BLaER1 treated with 17β-estradiol and CSF1 and Interleukin-3, amounts not matched to agents 10 nM and 100 nM (cell line): Measurements from ENCODE around the gene PDE6A.

ENCODE experiments used
- H3K27ac ChIP-seq, 11 experiments: shearing (Covaris generic); formaldehyde crosslinking; 2 replicates each; pipeline ENCODE4 v1.8.1; 2022
- H3K27me3 ChIP-seq, 11 experiments: shearing (Covaris generic); formaldehyde crosslinking; 2 replicates each; pipeline ENCODE4 v1.8.1; 2022
- H3K36me3 ChIP-seq, 11 experiments: shearing (Covaris generic); formaldehyde crosslinking; 2 replicates each; pipeline ENCODE4 v1.8.1; 2022
- H3K4me1 ChIP-seq, 10 experiments: shearing (Covaris generic); formaldehyde crosslinking; 2 replicates each; pipeline ENCODE4 v1.8.1; 2022
- H3K4me2 ChIP-seq, 11 experiments: shearing (Covaris generic); formaldehyde crosslinking; 2 replicates each; pipeline ENCODE4 v1.8.1; 2022
- H3K4me3 ChIP-seq, 10 experiments: shearing (Covaris generic); formaldehyde crosslinking; 2 replicates each; pipeline ENCODE4 v1.8.1; 2022
- H3K9ac ChIP-seq, 11 experiments: shearing (Covaris generic); formaldehyde crosslinking; 2 replicates each; pipeline ENCODE4 v1.8.1; 2022
- H3K9me3 ChIP-seq, 11 experiments: shearing (Covaris generic); formaldehyde crosslinking; replicated peaks in 1 of 11; 2 replicates each; pipeline ENCODE4 v1.8.1; 2022
- H4K20me1 ChIP-seq, 11 experiments: shearing (Covaris generic); formaldehyde crosslinking; 2 replicates each; pipeline ENCODE4 v1.8.1; 2022
- Cebpa-rat ChIP-seq, 11 experiments: shearing (Covaris generic); IDR thresholded peaks; 2 replicates each; pipeline ENCODE4 v1.8.1; 2022

The PDE6A gene

GRCh38 chr5:149817539-149818060, 127.0 kb downstream of the PDE6A start:
- peaks cover 6 to 99% (median 79%) of the 10 kb centered on the region in 11 experiments; a peak in 19 of 22 replicates for H4K20me1 ChIP-seq
- TF ChIP-seq Cebpa-rat (IDR thresholded peaks at IDR 0.05): no peak
- peaks cover 0 to 11% (median 4%) of the 10 kb centered on the region in 11 experiments; a peak in 7 of 22 replicates for H3K9me3 ChIP-seq
- H3K4me3 ChIP-seq: no peak overlapping the region
- H3K9ac ChIP-seq: no peak overlapping the region
- peaks cover 17 to 82% (median 51%) of the 10 kb centered on the region in 11 experiments; a peak in 21 of 22 replicates for H3K36me3 ChIP-seq
- H3K27ac ChIP-seq: no peak overlapping the region
- peaks cover 3 to 16% (median 10%) of the 10 kb centered on the region in 10 experiments; a peak in 17 of 20 replicates for H3K4me1 ChIP-seq
- H3K4me2 ChIP-seq: peak overlapping the region in 6 of 11 experiments; percentile 1 to 54 (median 32); a peak in 9 of 22 replicates
- no peaks in the 10 kb centered on the region for H3K27me3 ChIP-seq

- no peak overlapping the region for H3K9ac ChIP-seq
- peaks cover 10 to 99% (median 84%) of the 10 kb centered on the region in 11 experiments; a peak in 19 of 22 replicates for H4K20me1 ChIP-seq
- H3K36me3 ChIP-seq: peaks cover 12 to 82% (median 49%) of the 10 kb centered on the region in 11 experiments; a peak in 21 of 22 replicates
- H3K27me3 ChIP-seq: no peaks in the 10 kb centered on the region
- H3K4me1 ChIP-seq: peaks cover 0 to 16% (median 6%) of the 10 kb centered on the region in 10 experiments; a peak in 11 of 20 replicates
- peaks cover 0 to 11% (median 4%) of the 10 kb centered on the region in 11 experiments; a peak in 7 of 22 replicates for H3K9me3 ChIP-seq
- no peak overlapping the region for H3K4me2 ChIP-seq
- no peak for TF ChIP-seq Cebpa-rat (IDR thresholded peaks at IDR 0.05)
- H3K27ac ChIP-seq: peak overlapping the region in 1 of 11 experiments; percentile 6; a peak in 1 of 22 replicates
- no peak overlapping the region for H3K4me3 ChIP-seq
These were observed 127.9 kb downstream of the PDE6A start for GRCh38 chr5:149816661-149817060.

DNA sequence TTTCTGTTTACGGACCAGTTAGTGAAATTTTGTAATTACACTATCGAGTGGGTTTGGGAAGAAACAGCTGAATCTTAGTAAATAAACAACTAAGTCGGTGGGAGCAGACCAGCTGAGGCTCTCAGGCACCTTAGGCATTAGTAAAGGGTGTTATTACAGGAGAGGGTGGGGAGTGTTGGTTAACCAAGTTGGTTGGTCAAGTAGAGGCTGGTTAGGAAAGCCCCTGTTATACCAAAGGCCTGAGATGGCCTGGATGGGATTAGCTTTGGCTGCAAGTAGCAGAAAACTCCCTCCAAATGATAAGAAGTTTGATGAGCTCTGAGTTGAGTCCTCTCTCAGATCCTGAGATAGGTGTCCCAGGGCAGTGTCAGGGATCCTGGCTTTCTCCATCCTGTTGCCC, 133.1 kb downstream of the PDE6A start:
- no peak for TF ChIP-seq Cebpa-rat (IDR thresholded peaks at IDR 0.05)
- no peak overlapping the region for H3K9ac ChIP-seq
- H3K36me3 ChIP-seq: peaks cover 0 to 53% (median 28%) of the 10 kb centered on the region in 11 experiments; a peak in 12 of 22 replicates
- no peak overlapping the region for H3K4me3 ChIP-seq
- H3K27ac ChIP-seq: peak overlapping the region in 3 of 11 experiments; percentile 7 to 35 (median 21); a peak in 4 of 22 replicates
- H3K4me1 ChIP-seq: peaks cover 22 to 45% (median 32%) of the 10 kb centered on the region in 10 experiments
- H3K9me3 ChIP-seq: peaks cover 0 to 2% (median 0%) of the 10 kb centered on the region in 11 experiments; a peak in 3 of 22 replicates
- H4K20me1 ChIP-seq: peaks cover 3 to 93% (median 78%) of the 10 kb centered on the region in 11 experiments; a peak in 19 of 22 replicates
- peak overlapping the region in 2 of 11 experiments; percentile 57 to 62; a peak in 2 of 22 replicates for H3K4me2 ChIP-seq
- H3K27me3 ChIP-seq: no peaks in the 10 kb centered on the region

- Histone ChIP-seq H3K36me3 (peaks cover 0 to 49% (median 28%) of the 10 kb centered on the region in 11 experiments; a peak in 11 of 22 replicates), H3K27me3 (no peaks in the 10 kb centered on the region), H3K4me1 (peaks cover 28 to 51% (median 38%) of the 10 kb centered on the region in 10 experiments), H3K9ac (no peak overlapping the region; a peak in 1 of 22 replicates), H4K20me1 (peaks cover 8 to 93% (median 80%) of the 10 kb centered on the region in 11 experiments; a peak in 20 of 22 replicates), H3K4me2 (peak overlapping the region in 5 of 11 experiments; percentile 24 to 62 (median 57); a peak in 11 of 22 replicates), H3K27ac (peak overlapping the region in 5 of 11 experiments; percentile 4 to 35 (median 20); a peak in 7 of 22 replicates), H3K9me3 (no peaks in the 10 kb centered on the region), H3K4me3 (no peak overlapping the region)
- no peak for TF ChIP-seq Cebpa-rat (IDR thresholded peaks at IDR 0.05)
These were observed 133.7 kb downstream of the PDE6A start for GRCh38 chr5:149810856-149811255.

- H3K9ac ChIP-seq: no peak overlapping the region
- peaks cover 35 to 58% (median 45%) of the 10 kb centered on the region in 10 experiments for H3K4me1 ChIP-seq
- peak overlapping the region in 5 of 11 experiments; percentile 24 to 62 (median 57); a peak in 11 of 22 replicates for H3K4me2 ChIP-seq
- H3K27ac ChIP-seq: peak overlapping the region in 5 of 11 experiments; percentile 4 to 35 (median 20); a peak in 6 of 22 replicates
- H4K20me1 ChIP-seq: peaks cover 8 to 94% (median 79%) of the 10 kb centered on the region in 11 experiments; a peak in 20 of 22 replicates
- no peak for TF ChIP-seq Cebpa-rat (IDR thresholded peaks at IDR 0.05)
- no peak overlapping the region for H3K4me3 ChIP-seq
- no peaks in the 10 kb centered on the region for H3K9me3 ChIP-seq
- peaks cover 0 to 43% (median 27%) of the 10 kb centered on the region in 11 experiments; a peak in 11 of 22 replicates for H3K36me3 ChIP-seq
- H3K27me3 ChIP-seq: no peaks in the 10 kb centered on the region
These were observed 134.5 kb downstream of the PDE6A start for GRCh38 chr5:149809931-149810691.

- H3K4me3 ChIP-seq: no peak overlapping the region
- peak overlapping the region in 8 of 11 experiments; percentile 72 to 93 (median 90); a peak in 12 of 22 replicates for H3K4me2 ChIP-seq
- peaks cover 0 to 31% (median 11%) of the 10 kb centered on the region in 11 experiments; a peak in 10 of 22 replicates for H3K36me3 ChIP-seq
- TF ChIP-seq Cebpa-rat (IDR thresholded peaks at IDR 0.05): no peak
- H3K27me3 ChIP-seq: no peaks in the 10 kb centered on the region
- no peaks in the 10 kb centered on the region for H3K9me3 ChIP-seq
- H4K20me1 ChIP-seq: peaks cover 8 to 94% (median 79%) of the 10 kb centered on the region in 11 experiments; a peak in 21 of 22 replicates
- H3K9ac ChIP-seq: 0 out of 22 replicates have a peak overlapping the region, but pooled peaks of 1 of the 11 experiments have one; percentile 3
- peaks cover 52 to 75% (median 62%) of the 10 kb centered on the region in 10 experiments for H3K4me1 ChIP-seq
- H3K27ac ChIP-seq: peak overlapping the region in 3 of 11 experiments; percentile 1 to 86 (median 24); a peak in 5 of 22 replicates
These were observed 136.2 kb downstream of the PDE6A start for GRCh38 chr5:149808264-149808982.
